Muscle of leg (tissue), 11 donors: ENCODE data around the gene AUTS2. TPM values are rescaled to one million over a fixed set of nuclear protein-coding genes. Genes with fewer than 3 reads are reported as not detected.

ENCODE experiments used
- DNase-seq: peaks from one replicate; pipeline ENCODE4 v3.0.0; 2013
- H3K27ac ChIP-seq: one replicate; pipeline ENCODE4 v1.5.1; 2013; ENCODE audit warnings: mild to moderate bottlenecking, low read length, control low read depth
- H3K27me3 ChIP-seq: one replicate; pipeline ENCODE4 v1.6.1; 2013; ENCODE audit warnings: low read length; ENCODE audit not compliant: control insufficient read depth, insufficient read depth
- H3K36me3 ChIP-seq: one replicate; pipeline ENCODE4 v1.6.1; 2013; ENCODE audit warnings: low read length; ENCODE audit not compliant: control insufficient read depth, insufficient read depth
- H3K4me1 ChIP-seq: one replicate; pipeline ENCODE4 v1.6.1; 2013; ENCODE audit warnings: low read length; ENCODE audit not compliant: control insufficient read depth, insufficient read depth
- H3K4me3 ChIP-seq: one replicate; pipeline ENCODE4 v1.5.1; 2013; ENCODE audit warnings: low read length, control low read depth
- H3K9me3 ChIP-seq: replicated peaks from 2 replicates; pipeline ENCODE4 v1.6.1; 2013; ENCODE audit warnings: low read depth, low read length; ENCODE audit not compliant: control insufficient read depth
- WGBS: methylation state at CpG from one replicate; pipeline ENCODE4 v1.1.5; 2013; ENCODE audit warnings: missing lambda C conversion rate; ENCODE audit not compliant: insufficient coverage; 5-methylcytosine and 5-hydroxymethylcytosine counted together
- polyA plus RNA-seq, 8 donors: library from polyadenylated mRNA; unstranded; fragments of 120-200 nt; gene quantifications; one replicate each; pipeline versions ENCODE4 v1.2.1 to v1.2.3, GENCODE V29; 2013; ENCODE audit warnings: inconsistent platforms in 1 of 8, low replicate concordance in 1 of 8; ENCODE audit not compliant: insufficient read length in 8 of 8, insufficient read depth in 1 of 8
- total RNA-seq: library from RNA; stranded (reverse); fragments of 120-200 nt; gene quantifications from one replicate; pipeline ENCODE4 v1.2.4, GENCODE V29; 2013

The AUTS2 gene
- total and polyA plus RNA-seq, 9 donors = 28.6 to 92.3 (median 58.8) TPM

DNA sequence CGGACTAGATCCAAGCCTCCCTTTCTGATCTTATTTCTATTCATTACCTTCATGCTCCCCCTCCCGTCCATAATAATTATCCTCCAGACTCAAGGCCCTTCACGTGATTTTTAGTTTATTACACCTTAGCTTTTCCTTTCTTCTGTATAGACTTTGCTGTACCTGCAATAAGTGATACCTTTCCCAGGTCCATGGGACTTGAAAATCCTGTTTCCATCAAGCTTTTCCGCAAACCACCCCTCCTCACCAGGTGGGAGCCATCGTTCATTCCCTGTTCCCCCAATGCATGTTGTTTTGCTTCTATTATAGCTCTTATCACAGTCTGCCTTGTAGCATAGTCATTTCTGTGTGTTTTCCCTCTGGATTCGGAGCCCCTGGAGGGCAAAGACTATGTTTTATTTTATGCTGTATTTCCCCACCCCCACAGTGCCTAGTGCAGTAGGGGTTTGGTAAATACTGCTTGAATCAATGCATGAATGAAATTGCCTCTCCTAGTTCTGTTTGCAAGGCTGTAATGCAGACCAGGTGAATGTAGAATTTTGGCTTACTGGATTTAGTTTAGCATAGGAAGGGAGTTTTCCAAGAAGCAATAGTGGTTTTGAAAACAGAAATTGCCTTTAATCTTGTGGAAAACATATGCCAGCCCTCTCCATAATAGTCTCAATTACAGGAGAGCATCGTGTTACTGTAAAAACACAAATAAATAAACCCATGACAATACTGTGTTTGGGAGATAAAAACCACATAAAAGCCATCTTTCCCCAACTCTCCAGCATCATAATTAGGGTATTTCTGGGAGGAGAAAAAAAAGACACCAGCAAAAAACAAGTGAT is 213.4 kb downstream of the AUTS2 start:
- H3K9me3 ChIP-seq = no peaks in the 10 kb centered on the region
- peaks cover 17% of the 10 kb centered on the region for H3K4me1 ChIP-seq
- H3K36me3 ChIP-seq = no peaks in the 10 kb centered on the region
- H3K27me3 ChIP-seq = no peaks in the 10 kb centered on the region
- H3K27ac ChIP-seq = no peak overlapping the region
- no peak overlapping the region for H3K4me3 ChIP-seq
- WGBS = 90% methylated on average over 4 of the region's 7 CpGs
- DNase-seq = no peak

GRCh38 chr7:69812756-69813155 is 214.5 kb downstream of the AUTS2 start:
- peaks cover 27% of the 10 kb centered on the region for H3K4me1 ChIP-seq
- DNase-seq = no peak
- no peak overlapping the region for H3K27ac ChIP-seq
- H3K9me3 ChIP-seq = no peaks in the 10 kb centered on the region
- no peaks in the 10 kb centered on the region for H3K36me3 ChIP-seq
- H3K27me3 ChIP-seq = no peaks in the 10 kb centered on the region
- H3K4me3 ChIP-seq = no peak overlapping the region
- WGBS = 77% methylated on average over 1 of the region's 1 CpG

GRCh38 chr7:69813637-69814240 is 215.5 kb downstream of the AUTS2 start:
- peak; percentile 34 for DNase-seq
- no peaks in the 10 kb centered on the region for H3K36me3 ChIP-seq
- no peak overlapping the region for H3K4me3 ChIP-seq
- H3K27ac ChIP-seq = no peak overlapping the region
- no peaks in the 10 kb centered on the region for H3K27me3 ChIP-seq
- no peaks in the 10 kb centered on the region for H3K9me3 ChIP-seq
- H3K4me1 ChIP-seq = peaks cover 25% of the 10 kb centered on the region

- H3K27ac ChIP-seq = no peak overlapping the region
- no peak overlapping the region for H3K4me3 ChIP-seq
- H3K4me1 ChIP-seq = peaks cover 29% of the 10 kb centered on the region
- H3K36me3 ChIP-seq = no peaks in the 10 kb centered on the region
- DNase-seq = peak; percentile 63
- WGBS = 39% methylated on average over 11 of the region's 14 CpGs
- H3K9me3 ChIP-seq = no peaks in the 10 kb centered on the region
- H3K27me3 ChIP-seq = no peaks in the 10 kb centered on the region
Measured at GRCh38 chr7:69814421-69814962, 216.2 kb downstream of the AUTS2 start.

GRCh38 chr7:69816501-69816900 is 218.2 kb downstream of the AUTS2 start:
- Histone ChIP-seq H3K36me3 (no peaks in the 10 kb centered on the region), H3K27me3 (no peaks in the 10 kb centered on the region), H3K4me3 (no peak overlapping the region), H3K4me1 (peaks cover 32% of the 10 kb centered on the region), H3K9me3 (no peaks in the 10 kb centered on the region), H3K27ac (no peak overlapping the region)
- DNase-seq = no peak
- WGBS = no CpG with 5 or more reads among the region's 3 CpGs

DNA sequence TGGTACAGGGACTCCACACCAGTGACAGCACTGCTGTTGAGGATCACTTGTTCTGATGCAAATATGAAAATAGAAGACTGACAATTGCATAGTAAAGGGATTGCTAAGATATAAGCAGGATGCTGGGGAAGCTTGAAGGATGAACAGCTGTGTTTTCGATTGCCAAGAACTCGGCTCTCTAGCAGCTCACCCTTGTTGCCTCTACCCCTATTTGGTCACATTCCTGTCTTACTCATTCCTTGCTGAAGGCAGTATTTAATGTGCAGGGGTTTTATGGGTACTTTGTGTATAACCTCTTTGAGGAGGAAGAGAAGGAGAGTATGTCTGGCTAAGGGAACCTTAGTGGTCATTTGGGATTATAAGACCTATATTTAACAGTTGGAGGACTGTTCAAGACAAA is 218.8 kb downstream of the AUTS2 start:
- Histone ChIP-seq H3K4me3 (no peak overlapping the region), H3K27ac (no peak overlapping the region), H3K9me3 (no peaks in the 10 kb centered on the region), H3K27me3 (no peaks in the 10 kb centered on the region), H3K4me1 (peaks cover 32% of the 10 kb centered on the region), H3K36me3 (no peaks in the 10 kb centered on the region)
- no CpG with 5 or more reads among the region's 2 CpGs for WGBS
- peak; percentile 81 for DNase-seq

- Histone ChIP-seq H3K9me3 (no peaks in the 10 kb centered on the region), H3K36me3 (no peaks in the 10 kb centered on the region), H3K27me3 (no peaks in the 10 kb centered on the region), H3K4me3 (no peak overlapping the region), H3K4me1 (peaks cover 33% of the 10 kb centered on the region), H3K27ac (no peak overlapping the region)
- WGBS = 70% methylated on average over 3 of the region's 5 CpGs
- no peak for DNase-seq
Measured at GRCh38 chr7:69817841-69818635, 219.8 kb downstream of the AUTS2 start.

DNA sequence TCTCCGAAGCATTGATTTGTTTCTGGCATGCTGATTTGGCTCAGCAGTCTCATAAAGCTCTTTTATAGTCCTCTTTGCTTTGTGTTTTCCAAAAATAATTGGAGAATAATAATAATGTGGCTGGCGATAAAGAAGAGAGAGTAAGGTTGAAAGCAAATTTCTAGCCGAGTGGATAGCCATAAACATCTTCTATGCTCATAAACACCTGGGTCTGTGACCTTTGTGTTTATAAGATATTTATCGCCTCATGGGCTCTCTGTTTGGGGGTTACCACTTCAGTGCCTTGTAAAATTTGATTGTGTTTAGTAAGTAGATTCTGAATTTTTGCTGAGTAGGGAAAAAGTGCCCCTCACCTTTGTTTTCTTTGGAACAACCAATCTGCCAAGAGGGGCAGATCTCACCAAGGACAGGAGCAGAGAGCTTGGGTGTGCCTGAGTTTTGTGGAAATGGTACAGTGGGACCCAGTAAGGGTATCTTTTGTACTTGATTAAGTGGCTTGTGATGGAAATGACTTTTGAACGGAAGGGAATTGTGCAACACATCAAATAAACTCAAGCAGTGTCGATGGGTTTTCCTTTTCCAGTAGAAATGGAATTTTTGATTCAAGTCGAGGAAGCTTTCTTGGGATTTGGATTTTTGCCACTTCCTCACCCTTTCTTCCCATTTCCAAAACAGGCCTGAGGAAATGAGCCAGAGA is 220.5 kb downstream of the AUTS2 start:
- no CpG with 5 or more reads among the region's 7 CpGs for WGBS
- peaks cover 31% of the 10 kb centered on the region for H3K4me1 ChIP-seq
- no peak for DNase-seq
- H3K9me3 ChIP-seq = no peaks in the 10 kb centered on the region
- no peaks in the 10 kb centered on the region for H3K27me3 ChIP-seq
- H3K36me3 ChIP-seq = no peaks in the 10 kb centered on the region
- H3K27ac ChIP-seq = no peak overlapping the region
- H3K4me3 ChIP-seq = no peak overlapping the region

- 44% methylated on average over 1 of the region's 4 CpGs for WGBS
- Histone ChIP-seq H3K4me3 (no peak overlapping the region), H3K9me3 (no peaks in the 10 kb centered on the region), H3K4me1 (peaks cover 29% of the 10 kb centered on the region), H3K27ac (no peak overlapping the region), H3K36me3 (no peaks in the 10 kb centered on the region), H3K27me3 (no peaks in the 10 kb centered on the region)
- DNase-seq = peak; percentile 23
Measured at GRCh38 chr7:69819333-69819705, 221.0 kb downstream of the AUTS2 start.
